Breast epithelium (tissue), 3 donors: ENCODE data around the gene EHD4.

Source experiments
- CTCF ChIP-seq, 3 donors: fragments of 450-650 bp; IDR thresholded peaks; one replicate each; pipeline ENCODE4 v1.5.1; 2016 to 2017; ENCODE audit warnings: antibody characterized with exemption in 3 of 3, mild to moderate bottlenecking in 3 of 3, moderate library complexity in 3 of 3
- POLR2A ChIP-seq: fragments of 450-650 bp; IDR thresholded peaks from one replicate; pipeline ENCODE4 v1.6.1; 2016; ENCODE audit warnings: antibody characterized with exemption, mild to moderate bottlenecking, moderate library complexity

GRCh38 chr15:41930221-41930866 lies 42.0 kb downstream of the EHD4 start:
- no peak for TF ChIP-seq CTCF (IDR thresholded peaks at IDR 0.05)
- TF ChIP-seq POLR2A, result no peak
